Myocyte (in vitro differentiated cells): ENCODE results near the gene ADORA3. TPM values are rescaled to one million over a fixed set of nuclear protein-coding genes. Genes with fewer than 3 reads are reported as not detected.

Experiments
- DNase-seq: peaks from one replicate; pipeline ENCODE4 v3.0.0-alpha.2; 2012; ENCODE audit warnings: low read depth
- total RNA-seq: library from RNA; depleted of rRNA; stranded (reverse); fragments of >200 nt; gene quantifications from 2 replicates; pipeline ENCODE4 v1.2.3, GENCODE V29; 2014

The ADORA3 gene
- total RNA-seq, 1 donor from 2014 or later = not detected

- no peak for DNase-seq
Observed at GRCh38 chr1:111476214-111476613, 27.2 kb downstream of the ADORA3 start.

GRCh38 chr1:111475701-111476100 is 27.7 kb downstream of the ADORA3 start:
- DNase-seq = no peak

- no peak for DNase-seq
Observed at GRCh38 chr1:111474521-111474920, 28.9 kb downstream of the ADORA3 start.

GRCh38 chr1:111474106-111474505 is 29.3 kb downstream of the ADORA3 start:
- no peak for DNase-seq

- DNase-seq = no peak
Observed at GRCh38 chr1:111471538-111471937, 31.9 kb downstream of the ADORA3 start.

DNA sequence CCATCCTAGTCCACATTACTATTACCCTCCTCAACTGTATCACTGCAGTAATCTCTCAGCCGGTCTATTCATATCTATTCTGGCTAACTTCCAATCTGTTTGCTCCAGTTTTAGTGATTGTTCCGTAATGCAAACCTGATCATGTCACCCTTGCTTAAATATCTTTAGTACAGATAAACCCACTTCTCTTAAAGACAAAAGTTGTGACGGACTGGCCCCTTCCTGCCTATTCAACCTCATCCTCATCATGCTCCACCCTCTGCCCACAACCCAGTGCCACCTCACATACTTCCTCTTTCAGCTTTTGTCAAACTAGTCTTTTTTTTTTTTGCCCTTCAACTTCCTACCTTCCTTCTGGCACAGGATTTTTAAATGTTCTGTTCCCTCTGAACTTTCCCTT is 32.4 kb downstream of the ADORA3 start:
- no peak for DNase-seq

GRCh38 chr1:111470596-111470995 is 32.8 kb downstream of the ADORA3 start:
- DNase-seq = no peak

DNA sequence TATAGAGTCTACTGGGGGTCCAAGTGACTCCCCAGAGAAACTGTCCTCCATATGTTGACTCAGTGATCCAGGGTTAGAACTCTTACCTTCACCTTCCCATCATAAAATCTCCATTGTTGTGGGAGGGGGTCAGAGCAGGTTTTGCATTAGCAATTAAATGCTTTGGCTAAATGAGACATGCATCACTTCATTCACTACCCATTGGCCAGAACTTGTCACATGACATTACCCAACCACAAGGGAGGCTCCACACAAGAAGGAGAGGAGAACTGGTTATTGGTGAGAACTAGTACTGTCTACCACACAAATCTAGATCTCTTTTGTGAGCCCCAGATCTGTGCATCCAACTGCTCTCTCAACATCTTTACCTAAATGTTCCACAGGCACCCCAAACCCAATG is 33.9 kb downstream of the ADORA3 start:
- no peak for DNase-seq

DNA sequence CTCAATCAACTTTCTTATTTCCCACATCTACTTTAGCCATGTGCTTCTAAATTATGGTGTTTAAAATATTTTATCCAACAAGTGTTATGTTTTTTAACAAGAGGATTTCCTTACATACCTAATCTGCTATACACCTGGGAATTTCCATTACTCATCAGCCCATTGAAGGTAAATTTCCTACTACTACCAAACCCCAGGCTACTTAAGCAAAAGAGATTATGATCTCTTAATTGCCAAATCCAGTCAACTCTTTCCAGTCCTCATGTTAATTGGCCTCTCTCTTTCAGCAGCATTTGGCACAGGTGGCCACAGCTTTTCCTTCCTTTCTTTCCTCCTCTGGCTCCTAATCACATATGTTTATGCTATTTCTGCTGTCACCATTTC is 34.7 kb downstream of the ADORA3 start:
- no peak for DNase-seq

- no peak for DNase-seq
Observed at GRCh38 chr1:111467865-111468716, 35.3 kb downstream of the ADORA3 start.

DNA sequence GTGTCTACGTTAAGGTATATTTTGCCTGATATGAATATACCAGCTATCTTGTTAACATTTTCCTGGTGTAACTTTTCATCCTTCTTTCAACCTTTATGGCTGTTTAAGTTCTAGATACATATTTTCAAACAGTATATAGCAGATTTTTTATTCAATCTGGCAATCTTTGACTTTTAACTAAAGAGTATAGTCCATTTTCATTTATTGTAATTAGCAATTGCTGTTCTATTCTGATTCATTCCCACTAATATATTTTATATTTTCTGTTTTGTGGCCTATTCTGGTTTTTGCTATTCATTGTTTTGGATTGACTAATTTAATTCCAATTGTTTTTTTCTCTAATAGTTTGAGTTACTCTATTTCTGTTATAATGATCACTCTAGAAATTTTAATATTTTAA is 37.0 kb downstream of the ADORA3 start:
- no peak for DNase-seq

DNA sequence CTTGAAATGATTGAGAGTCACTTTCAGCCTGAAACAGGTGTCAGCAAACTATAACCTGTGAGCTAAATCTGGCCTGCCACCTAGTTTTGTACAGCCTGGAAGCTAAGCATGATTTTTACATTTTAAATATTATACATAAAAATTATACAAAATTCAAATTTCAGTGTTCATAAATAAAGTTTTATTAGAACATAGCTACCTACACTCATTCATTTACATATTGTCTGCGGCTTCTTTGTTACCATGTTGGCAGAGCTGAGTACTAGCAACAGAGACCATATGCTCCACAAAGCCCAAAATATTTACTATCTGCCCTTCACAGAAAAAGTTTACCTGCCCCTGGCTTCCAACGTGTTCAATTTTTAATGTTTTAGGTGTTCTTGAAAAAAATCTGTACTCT is 37.7 kb downstream of the ADORA3 start:
- no peak for DNase-seq

GRCh38 chr1:111463029-111463683 is 40.3 kb downstream of the ADORA3 start:
- peak; percentile 93 for DNase-seq

DNA sequence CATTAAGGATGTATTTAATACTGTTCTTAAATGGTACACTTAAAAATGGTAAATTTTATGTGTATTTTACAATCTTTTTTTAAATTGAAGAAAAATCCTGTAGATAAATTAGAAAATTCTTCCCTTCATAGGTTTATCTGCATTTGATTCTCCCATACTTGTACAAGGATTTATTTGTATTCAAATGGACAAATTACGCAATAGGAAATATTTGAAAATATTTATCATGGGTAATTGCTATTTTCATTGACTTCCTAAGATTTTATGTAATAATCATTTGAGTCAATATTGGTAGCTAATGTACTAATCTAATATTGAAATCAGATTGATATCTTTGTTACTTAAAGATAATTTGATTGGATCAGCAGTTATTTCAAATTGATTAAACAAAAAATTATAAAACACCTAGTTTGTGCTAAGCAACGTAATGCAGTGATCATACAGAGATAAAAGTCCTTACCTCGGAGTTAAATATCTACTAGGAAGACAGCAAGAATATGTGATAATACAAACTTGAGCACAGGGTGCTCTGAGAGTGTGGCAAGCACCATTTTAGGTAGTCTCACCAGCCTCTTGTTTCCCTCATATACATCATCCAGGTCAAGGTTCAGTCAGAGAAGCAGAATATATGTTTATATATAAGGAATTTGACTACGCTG is 40.9 kb downstream of the ADORA3 start:
- no peak for DNase-seq

DNA sequence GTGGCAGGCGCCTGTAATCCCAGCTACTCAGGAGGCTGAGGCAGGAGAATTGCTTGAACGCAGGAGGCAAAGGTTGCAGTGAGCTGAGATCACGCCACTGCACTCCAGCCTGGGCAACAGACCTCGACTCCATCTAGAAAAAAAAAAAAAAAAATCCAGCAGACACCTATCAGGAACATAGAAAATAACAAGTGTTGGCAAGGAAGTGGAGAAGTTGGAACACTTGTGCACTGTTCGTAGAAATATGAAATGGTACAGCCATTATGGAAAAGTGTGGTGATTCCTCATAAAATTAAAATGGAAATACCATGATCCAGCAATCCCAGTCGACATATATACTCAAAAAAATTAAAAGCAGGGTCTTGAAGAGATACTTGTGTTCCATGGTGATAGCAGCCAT is 41.7 kb downstream of the ADORA3 start:
- DNase-seq = no peak

DNA sequence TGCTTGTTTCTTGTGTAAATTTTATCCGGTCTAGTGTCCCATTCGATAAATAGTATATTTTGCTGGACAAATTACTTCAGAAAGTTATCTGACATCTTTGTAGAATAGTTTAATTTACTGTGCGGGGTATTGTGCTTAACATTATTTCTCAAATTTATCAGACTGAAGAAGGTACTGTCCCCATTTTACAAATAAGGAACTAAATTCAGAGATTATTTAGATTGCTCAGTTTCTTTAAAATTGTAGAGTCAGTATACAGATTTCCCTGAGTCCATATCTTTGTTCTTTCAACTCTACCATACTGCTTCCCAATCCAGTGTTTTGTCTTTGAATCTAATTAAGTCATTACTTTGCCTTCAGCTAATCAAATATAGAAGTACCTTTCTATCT is 47.8 kb downstream of the ADORA3 start:
- DNase-seq = no peak

DNA sequence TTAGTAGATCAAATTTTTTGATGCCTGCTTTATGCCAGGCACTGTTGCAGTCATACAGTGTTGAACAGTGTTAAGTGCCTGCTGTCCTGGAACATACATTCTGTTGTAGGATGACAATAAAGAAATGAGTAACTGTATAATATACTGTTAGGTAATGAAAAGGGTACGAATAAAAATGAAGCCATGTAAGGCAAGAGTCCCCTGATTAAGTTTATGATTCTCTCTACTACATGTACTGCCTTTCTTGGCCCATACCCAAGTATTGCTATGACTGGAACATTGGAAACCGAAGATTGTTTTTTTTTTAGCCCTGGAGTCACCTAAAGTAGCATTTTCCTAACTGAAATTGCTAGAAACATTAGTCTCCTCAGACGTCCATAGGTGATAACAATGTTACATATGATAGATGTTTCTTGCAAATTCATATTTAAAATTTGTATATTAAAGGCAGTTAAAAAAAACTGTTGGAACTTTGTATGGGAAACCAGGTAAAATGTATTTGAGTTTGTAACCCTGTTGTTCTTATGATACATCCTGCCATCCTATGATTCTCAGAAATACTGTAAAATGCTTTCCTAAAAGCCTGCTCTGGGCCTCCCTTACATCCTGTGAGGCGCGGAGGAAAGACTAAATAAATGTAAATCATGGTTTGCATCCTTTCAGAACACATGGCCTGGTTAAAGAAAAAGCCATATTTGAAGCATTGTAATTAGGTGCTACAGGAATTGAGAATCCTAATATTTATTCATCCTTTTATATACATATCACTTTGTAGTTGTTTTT is 48.4 kb downstream of the ADORA3 start:
- no peak for DNase-seq

DNA sequence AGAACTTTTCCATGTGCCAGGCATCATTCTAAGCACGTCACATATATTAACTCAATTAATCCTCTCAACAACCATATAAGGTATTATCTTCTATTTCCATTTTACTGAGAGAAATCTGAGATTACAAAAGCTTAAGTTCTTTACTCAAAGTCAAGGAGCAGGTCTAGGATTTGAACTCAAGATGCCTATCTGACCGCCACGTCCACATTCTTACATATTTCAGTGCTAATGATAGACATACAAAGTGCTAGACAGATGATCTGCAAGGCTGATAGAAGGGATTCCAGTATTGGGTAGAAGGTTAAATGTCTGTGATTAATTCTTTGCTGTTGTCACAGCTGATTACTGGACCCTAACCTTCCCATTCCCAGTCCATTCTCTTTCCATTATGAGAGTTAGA is 49.7 kb downstream of the ADORA3 start:
- DNase-seq = no peak

DNA sequence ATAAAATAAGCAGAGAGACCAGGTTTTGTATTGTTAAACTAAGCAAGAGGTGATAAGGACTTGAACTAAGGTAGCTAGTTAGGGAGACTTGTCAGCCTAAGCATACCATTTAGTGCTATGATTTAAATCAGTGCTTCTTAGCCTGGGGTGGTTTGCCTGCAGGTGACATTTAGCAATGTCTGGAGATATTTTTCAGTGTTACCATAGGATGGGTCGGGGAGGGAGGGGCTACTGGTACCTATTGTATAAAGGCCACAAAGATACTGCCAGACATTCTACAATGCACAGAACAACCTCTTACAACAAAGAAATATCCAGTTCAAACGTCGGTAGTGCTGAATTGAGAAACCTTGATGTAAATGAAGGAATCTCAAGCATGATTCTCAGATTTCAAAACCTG is 50.9 kb downstream of the ADORA3 start:
- no peak for DNase-seq

- no peak for DNase-seq
Observed at GRCh38 chr1:111450185-111450584, 53.2 kb downstream of the ADORA3 start.

- DNase-seq = no peak
Observed at GRCh38 chr1:111449703-111450017, 53.8 kb downstream of the ADORA3 start.
